ENCODE results near the gene GPR132. TPM values are rescaled to one million over a fixed set of nuclear protein-coding genes. Genes with fewer than 3 reads are reported as not detected.

Gene GPR132
- total and polyA plus RNA-seq, 2 of the 8 experiments (the other 6 are each of a cell fraction or from before 2014, with no cell fraction given), result 0.11 TPM; not detected in 1

GRCh38 chr14:105064001-105064400 lies 1.2 kb downstream of the GPR132 start:
- Histone ChIP-seq H2BK20ac (ENCODE audit: low read length) (no peak overlapping the region), H4K20me1 (replicated peaks in 1 of 2; ENCODE audit: control insufficient read depth in 1 of 2, insufficient read depth in 2 of 2, low read length in 2 of 2) (peaks cover 0 to 1% of the 10 kb centered on the region in 2 experiments), H3K18ac (ENCODE audit: extremely low read depth, low read length) (no peak overlapping the region), H3K23ac (ENCODE audit: insufficient read length) (no peak overlapping the region), H2BK15ac (ENCODE audit: low read length) (no peak overlapping the region), H4K5ac (ENCODE audit: insufficient read length, low read depth, low read length) (no peak overlapping the region), H2AFZ (ENCODE audit: low read length) (no peak overlapping the region), H2AK5ac (ENCODE audit: low read depth, low read length) (no peak overlapping the region), H2BK120ac (replicated peaks; ENCODE audit: low read depth, low read length) (no peak overlapping the region), H3K4me1 (replicated peaks in 1 of 4; ENCODE audit: control insufficient read depth in 3 of 4, insufficient read depth in 4 of 4, low read length in 3 of 4) (peaks cover 0 to 1% (median under 1%) of the 10 kb centered on the region in 4 experiments; a peak in 3 of 7 replicates), H3K23me2 (ENCODE audit: low read depth, low read length) (no peaks in the 10 kb centered on the region), H3K36me3 (ENCODE audit: control insufficient read depth in 2 of 4, insufficient read depth in 4 of 4, low read length in 3 of 4) (no peaks in the 10 kb centered on the region), H3K14ac (ENCODE audit: insufficient read length) (no peak overlapping the region), H3K79me1 (ENCODE audit: low read depth, low read length) (no peaks in the 10 kb centered on the region), H4K91ac (replicated peaks; ENCODE audit: insufficient read length, low read length) (no peak overlapping the region), H4K8ac (ENCODE audit: extremely low read depth, insufficient read depth, low read length) (no peak overlapping the region), H3K9ac (replicated peaks in 1 of 4; ENCODE audit: extremely low read depth in 1 of 4, low read depth in 3 of 4, low read length in 3 of 4) (no peak overlapping the region), H3K79me2 (ENCODE audit: control insufficient read depth in 1 of 2, insufficient read depth in 2 of 2, low read length in 2 of 2) (no peaks in the 10 kb centered on the region), H3K27ac (ENCODE audit: low read depth, low read length) (no peak overlapping the region), H3K9me3 (ENCODE audit: insufficient read depth in 2 of 2, low read depth in 1 of 2, low read length in 1 of 2) (no peaks in the 10 kb centered on the region), H2BK12ac (ENCODE audit: low read depth, low read length) (no peak overlapping the region), H2BK5ac (ENCODE audit: low read depth, low read length) (no peak overlapping the region), H3K27me3 (replicated peaks in 1 of 4; ENCODE audit: control insufficient read depth in 3 of 4, extremely low read depth in 1 of 4, insufficient read depth in 3 of 4, low read length in 3 of 4) (no peaks in the 10 kb centered on the region; a peak in 1 of 7 replicates), H3K4me2 (ENCODE audit: insufficient read depth in 1 of 2, low read depth in 2 of 2, low read length in 2 of 2) (no peak overlapping the region), H3K4ac (replicated peaks; ENCODE audit: insufficient read length, low read depth, low read length) (no peak overlapping the region), H3K4me3 (ENCODE audit: extremely low read depth in 1 of 4, insufficient read depth in 2 of 4, low read depth in 3 of 4, low read length in 4 of 4) (no peak overlapping the region), H3K56ac (replicated peaks; ENCODE audit: insufficient read length, low read depth, low read length) (no peak overlapping the region)
- FAIRE-seq (no peak), DNase-seq (ENCODE audit: low read depth in 1 of 2, low spot score in 2 of 2) (no peak)
- POLR2A ChIA-PET (ENCODE audit: partially characterized antibody), result no interaction called here
- 93% methylated on average over 10 of the region's 10 CpGs; no CpG with 5 or more reads in 1 of the 2 experiments for WGBS, 2 experiments (ENCODE audit: extremely low coverage in 1 of 2, insufficient coverage in 1 of 2, insufficient read length in 1 of 2, insufficient replicate concordance in 2 of 2, low coverage in 1 of 2, low lambda C conversion rate in 2 of 2, missing lambda C conversion rate in 1 of 2)
- CTCF ChIA-PET (ENCODE audit: partially characterized antibody), result interaction anchor here (1.2 to 1.3 kb wide), 2 partner anchors 18 to 26 kb away, joined by 3 to 5 read pairs; no protein-coding TSS in a partner anchor
- TF ChIP-seq BACH1 (IDR thresholded peaks at IDR 0.05; ENCODE audit: low read length) (no peak), HDAC2 (IDR thresholded peaks at IDR 0.05; ENCODE audit: borderline replicate concordance in 1 of 2, low read depth in 2 of 2, low read length in 2 of 2) (no peak), EGR1 (IDR thresholded peaks at IDR 0.05; ENCODE audit: borderline replicate concordance, low read depth, low read length) (no peak), KDM5A (IDR thresholded peaks at IDR 0.05; ENCODE audit: low read length) (no peak), CEBPB (IDR thresholded peaks at IDR 0.05; ENCODE audit: low read depth, low read length) (no peak), GABPA (IDR thresholded peaks at IDR 0.05; ENCODE audit: borderline replicate concordance, insufficient read depth, low read length) (no peak), KDM4A (IDR thresholded peaks at IDR 0.05; ENCODE audit: low read depth, low read length, severe bottlenecking) (no peak), TAF7 (optimal IDR thresholded peaks at IDR 0.05; ENCODE audit: borderline replicate concordance, low read depth, low read length) (no peak), RBBP5 (IDR thresholded peaks at IDR 0.05; ENCODE audit: borderline replicate concordance, low read depth, low read length) (no peak), USF2 (IDR thresholded peaks at IDR 0.05; ENCODE audit: low read length) (no peak)
- TF ChIP-seq, protein P1, sequence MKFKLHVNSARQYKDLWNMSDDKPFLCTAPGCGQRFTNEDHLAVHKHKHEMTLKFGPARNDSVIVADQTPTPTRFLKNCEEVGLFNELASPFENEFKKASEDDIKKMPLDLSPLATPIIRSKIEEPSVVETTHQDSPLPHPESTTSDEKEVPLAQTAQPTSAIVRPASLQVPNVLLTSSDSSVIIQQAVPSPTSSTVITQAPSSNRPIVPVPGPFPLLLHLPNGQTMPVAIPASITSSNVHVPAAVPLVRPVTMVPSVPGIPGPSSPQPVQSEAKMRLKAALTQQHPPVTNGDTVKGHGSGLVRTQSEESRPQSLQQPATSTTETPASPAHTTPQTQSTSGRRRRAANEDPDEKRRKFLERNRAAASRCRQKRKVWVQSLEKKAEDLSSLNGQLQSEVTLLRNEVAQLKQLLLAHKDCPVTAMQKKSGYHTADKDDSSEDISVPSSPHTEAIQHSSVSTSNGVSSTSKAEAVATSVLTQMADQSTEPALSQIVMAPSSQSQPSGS (IDR thresholded peaks at IDR 0.05; ENCODE audit: low read length), result no peak

Measured in H1 (cell line).